Endothelial cell of umbilical vein (primary cell): Measurements from ENCODE around the gene CRYGS. TPM values are rescaled to one million over a fixed set of nuclear protein-coding genes. Genes with fewer than 3 reads are reported as not detected.

Experiments
- BruUV-seq: library from RNA; stranded (reverse); fragments of 400-500 nt; replicated peaks from 2 replicates; lab custom pipeline; 2021; lab: Mats Ljungman, UMichigan
- CTCF ChIA-PET: fragments of 300-600, 350-600 bp; sonication (Branson Sonifier 250); formaldehyde crosslinking; loops from one replicate; lab custom pipeline; 2021; ENCODE audit warnings: antibody characterized with exemption, inconsistent platforms; lab: Charles Lee
- POLR2A ChIA-PET: fragments of 300-600, 350-600 bp; sonication (Branson Sonifier 250); formaldehyde crosslinking; loops from one replicate; lab custom pipeline; 2021; ENCODE audit warnings: antibody characterized with exemption, inconsistent platforms; lab: Charles Lee
- DNase-seq: peaks from one replicate; pipeline ENCODE4 v3.0.0-alpha.2; 2011; ENCODE audit warnings: low read depth, low spot score
- FAIRE-seq: peaks from 2 replicates; lab custom pipeline; 2011; peaks lifted over from hg19 to GRCh38; lab: Jason Lieb, UNC
- H2AFZ ChIP-seq: 2 replicates; pipeline ENCODE4 v1.6.0; 2012; ENCODE audit warnings: low read depth, low read length, control low read depth, inconsistent platforms
- H3K27ac ChIP-seq: 2 replicates; pipeline ENCODE4 v1.5.1; 2011; ENCODE audit warnings: low read depth, mild to moderate bottlenecking, control low read depth, low read length, moderate library complexity; ENCODE audit not compliant: insufficient read depth
- H3K27me3 ChIP-seq, 2 experiments: 2 replicates each; pipeline versions ENCODE4 v1.6.0 to v1.6.1; 2011; ENCODE audit warnings: low read length in 2 of 2, mixed read lengths in 1 of 2; ENCODE audit not compliant: control insufficient read depth in 2 of 2, insufficient read depth in 2 of 2
- H3K36me3 ChIP-seq, 2 experiments: 2 replicates in 1 of 2; 3 replicates in 1 of 2; pipeline ENCODE4 v1.5.1; 2011; ENCODE audit warnings: low read length in 2 of 2, mild to moderate bottlenecking in 1 of 2, moderate library complexity in 1 of 2; ENCODE audit not compliant: control insufficient read depth in 2 of 2, insufficient read depth in 2 of 2; ENCODE audit errors: extremely low read depth in 1 of 2
- H3K4me1 ChIP-seq: 3 replicates; pipeline ENCODE4 v1.5.1; 2011; ENCODE audit warnings: mild to moderate bottlenecking, low read length; ENCODE audit not compliant: control insufficient read depth, insufficient read depth; ENCODE audit errors: extremely low read depth
- H3K4me2 ChIP-seq: 2 replicates; pipeline ENCODE4 v1.6.1; 2011; ENCODE audit warnings: low read length, control low read depth, mixed read lengths; ENCODE audit not compliant: insufficient read depth
- H3K4me3 ChIP-seq, 3 experiments: fragments of 200-600 bp in 1 of 3; sonication (generic), shearing (Covaris generic) in 1 of 3; replicated peaks in 1 of 3; 2 replicates each; pipeline ENCODE4 v1.5.1; 2011 to 2016; ENCODE audit warnings: control low read depth in 3 of 3, low read length in 3 of 3, mild to moderate bottlenecking in 2 of 3, inconsistent platforms in 1 of 3, low read depth in 1 of 3, moderate library complexity in 1 of 3; ENCODE audit not compliant: insufficient read depth in 1 of 3
- H3K79me2 ChIP-seq: 2 replicates; pipeline ENCODE4 v1.6.0; 2012; ENCODE audit warnings: low read length, inconsistent platforms; ENCODE audit not compliant: control insufficient read depth, insufficient read depth
- H3K9ac ChIP-seq: replicated peaks from 2 replicates; pipeline ENCODE3; 2011; ENCODE audit warnings: low read length, control low read depth; ENCODE audit not compliant: insufficient read depth; ENCODE audit errors: extremely low read depth
- H3K9me1 ChIP-seq: replicated peaks from 3 replicates; pipeline ENCODE4 v1.6.0; 2011; ENCODE audit warnings: mild to moderate bottlenecking, low read length; ENCODE audit not compliant: control insufficient read depth, insufficient read depth; ENCODE audit errors: extremely low read depth
- H3K9me3 ChIP-seq: replicated peaks from 2 replicates; pipeline ENCODE4 v1.5.1; 2012; ENCODE audit warnings: low read length, inconsistent platforms; ENCODE audit not compliant: control insufficient read depth, insufficient read depth
- H4K20me1 ChIP-seq: replicated peaks from 2 replicates; pipeline ENCODE3; 2011; ENCODE audit warnings: mild to moderate bottlenecking, low read length; ENCODE audit not compliant: control insufficient read depth, insufficient read depth; ENCODE audit errors: extremely low read depth
- CTCF ChIP-seq, 2 donors: IDR thresholded peaks; 1 replicate in 1 of 2; 2 replicates in 1 of 2; pipeline ENCODE4 v1.5.1; 2011; ENCODE audit warnings: low read length in 2 of 2, mild to moderate bottlenecking in 2 of 2, moderate library complexity in 2 of 2, control low read depth in 1 of 2, inconsistent platforms in 1 of 2, low read depth in 1 of 2; ENCODE audit not compliant: insufficient read depth in 1 of 2; ENCODE audit errors: extremely low read depth in 1 of 2
- EZH2 ChIP-seq: IDR thresholded peaks from 2 replicates; pipeline ENCODE4 v1.6.1; 2012; ENCODE audit warnings: borderline replicate concordance, low read depth, mild to moderate bottlenecking, moderate library complexity, low read length, inconsistent platforms; ENCODE audit not compliant: severe bottlenecking
- FOS ChIP-seq: IDR thresholded peaks from 2 replicates; pipeline ENCODE4 v1.6.1; 2011; ENCODE audit warnings: mild to moderate bottlenecking, low read length, moderate library complexity, borderline replicate concordance; ENCODE audit not compliant: insufficient read depth
- GATA2 ChIP-seq: IDR thresholded peaks from 2 replicates; pipeline ENCODE4 v1.7.0; 2011; ENCODE audit warnings: low read depth, mild to moderate bottlenecking, moderate library complexity, mixed read lengths, low read length; ENCODE audit not compliant: insufficient read length, insufficient read depth
- JUN ChIP-seq: IDR thresholded peaks from 2 replicates; pipeline ENCODE4 v1.6.1; 2011; ENCODE audit warnings: borderline replicate concordance, low read depth; ENCODE audit not compliant: insufficient read length, insufficient read depth
- MAX ChIP-seq: IDR thresholded peaks from 2 replicates; pipeline ENCODE4 v1.6.1; 2011; ENCODE audit not compliant: insufficient read depth, insufficient read length
- MYC ChIP-seq: IDR thresholded peaks from one replicate; pipeline ENCODE4 v1.6.1; 2011; ENCODE audit warnings: mild to moderate bottlenecking, low read depth, low read length
- POLR2A ChIP-seq: IDR thresholded peaks from 2 replicates; pipeline ENCODE4 v1.6.1; 2012; ENCODE audit warnings: low read depth, mild to moderate bottlenecking, control low read depth, low read length
- POLR2AphosphoS5 ChIP-seq: IDR thresholded peaks from 2 replicates; pipeline ENCODE4 v1.6.1; 2012; ENCODE audit warnings: low read depth, mild to moderate bottlenecking, control low read depth, low read length, moderate library complexity; ENCODE audit not compliant: insufficient read depth
- dilution Hi-C: fragments of 300-500 bp; cut with MboI; formaldehyde crosslinking; loops from one replicate; pipeline ENCODE4 v1.15.0; 2019; ENCODE audit warnings: low sequenced_read_pairs; ENCODE audit not compliant: extremely low pct_ligation_motif_present
- intact Hi-C: fragments of 100-400 bp; cut with micrococcal nuclease; formaldehyde crosslinking; loops from one replicate; pipeline ENCODE4 v1.10.0; 2022
- polyA plus RNA-seq, 4 experiments: library from polyadenylated mRNA; depleted of rRNA in 3 of 4; stranded (reverse) in 3 of 4; unstranded in 1 of 4; fragments of >200 nt; gene quantifications; 2 replicates each; pipeline versions ENCODE4 v1.2.1 to v1.2.3, GENCODE V29; 2011 to 2012; ENCODE audit warnings: missing spikeins in 1 of 4
- total RNA-seq: library from RNA; stranded (reverse); gene quantifications from 2 replicates; pipeline ENCODE4 v1.2.3, GENCODE V29; 2021

CRYGS gene
- total and polyA plus RNA-seq, 2 donors (not counting 3 experiments of a cell fraction or from before 2014, with no cell fraction given): 5.0 TPM

DNA sequence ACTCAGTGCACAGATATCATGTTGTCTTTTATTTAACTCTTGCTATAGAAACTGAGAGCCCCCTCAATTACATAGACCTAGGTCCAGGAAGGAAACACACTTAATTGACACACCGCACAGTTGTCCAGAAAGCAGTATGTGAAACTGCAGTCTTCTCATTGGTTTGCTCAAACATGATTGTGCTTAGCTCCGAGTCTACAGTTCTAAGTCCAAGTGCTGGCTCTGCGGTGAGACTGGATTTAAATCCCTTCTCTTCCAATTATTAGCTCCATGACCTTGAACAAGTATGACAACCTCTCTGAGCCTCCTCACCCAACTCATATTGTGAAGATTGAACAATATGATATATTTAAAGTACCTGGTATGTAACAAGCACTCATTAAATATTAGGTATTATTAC lies 49.7 kb upstream of the CRYGS start:
- dilution Hi-C loops (no loop called here), intact Hi-C loops (no loop called here)
- Histone ChIP-seq H3K9ac (no peak overlapping the region), H3K27me3 (no peaks in the 10 kb centered on the region), H3K4me3 (no peak overlapping the region), H3K79me2 (no peaks in the 10 kb centered on the region), H3K27ac (no peak overlapping the region), H4K20me1 (no peaks in the 10 kb centered on the region), H3K4me2 (no peak overlapping the region), H3K9me3 (no peaks in the 10 kb centered on the region), H3K4me1 (no peaks in the 10 kb centered on the region), H3K9me1 (no peaks in the 10 kb centered on the region), H3K36me3 (no peaks in the 10 kb centered on the region), H2AFZ (no peak overlapping the region)
- DNase-seq (no peak), FAIRE-seq (no peak)
- no TSS peak for BruUV-seq
- CTCF ChIA-PET: interaction anchor here (1.2 to 1.5 kb wide), 2 partner anchors 20 to 22 kb away, joined by 3 to 4 read pairs; no protein-coding TSS in a partner anchor
- POLR2A ChIA-PET: no interaction called here
- TF ChIP-seq FOS (no peak), MYC (no peak), POLR2A (no peak), MAX (no peak), POLR2AphosphoS5 (no peak), EZH2 (no peak), JUN (no peak), GATA2 (no peak), CTCF (IDR thresholded peaks at IDR 0.05; ENCODE audit: extremely low read depth in 1 of 2, insufficient read depth in 1 of 2, low read depth in 1 of 2, low read length in 2 of 2) (no peak)
